Measurements from ENCODE around the gene RASAL3. TPM values are rescaled to one million over a fixed set of nuclear protein-coding genes. Genes with fewer than 3 reads are reported as not detected.
A peak's percentile ranks its signal among the peaks of the same experiment; 100 is the strongest.
"Not testable (repeated sequence)": the region's sequence is repeated elsewhere in the genome, so short reads cannot be mapped to it uniquely, and the experiment has no call there.

Gene RASAL3
- total RNA-seq, 1 experiment from 2014 or later: 1.1 TPM

- POLR2A ChIA-PET (ENCODE audit: low non-redundant PET): no interaction called here
- intact Hi-C loops (cut with micrococcal nuclease; ENCODE audit: unreplicated experiment): loop anchor here (5.0 to 10.0 kb wide), 2 partner anchors 90 to 153 kb away; partner anchors contain the start of gene CYP4F22
- Histone ChIP-seq H3K27ac (ENCODE audit: low read depth, low read length, poor library complexity, severe bottlenecking) (peak overlapping the region; percentile 94), H3K36me3 (ENCODE audit: insufficient read depth, low read length, poor library complexity, severe bottlenecking) (peaks cover 19% of the 10 kb centered on the region), H3K4me1 (ENCODE audit: insufficient read depth, low read length, poor library complexity, severe bottlenecking) (peaks cover 30% of the 10 kb centered on the region), H3K9me3 (ENCODE audit: low read depth, low read length, poor library complexity, severe bottlenecking) (no peaks in the 10 kb centered on the region), H3K4me3 (ENCODE audit: low read depth, low read length, poor library complexity, severe bottlenecking) (peak overlapping the region; percentile 80), H3K27me3 (replicated peaks; ENCODE audit: insufficient read depth, low read depth, low read length, poor library complexity) (no peaks in the 10 kb centered on the region)
- BruUV-seq (replicated peaks): TSS peak; percentile 35
- TF ChIP-seq EZH2 (IDR thresholded peaks at IDR 0.05; ENCODE audit: borderline replicate concordance, low read depth, low read length, poor library complexity, severe bottlenecking) (no peak), CTCF (conservative IDR thresholded peaks at IDR 0.05; ENCODE audit: low read depth, low read length) (no peak)
- DNase-seq (ENCODE audit: low spot score): no peak
- CTCF ChIA-PET: no interaction called here
Observed at GRCh38 chr19:15417699-15418098, 46.6 kb downstream of the RASAL3 start.

DNA sequence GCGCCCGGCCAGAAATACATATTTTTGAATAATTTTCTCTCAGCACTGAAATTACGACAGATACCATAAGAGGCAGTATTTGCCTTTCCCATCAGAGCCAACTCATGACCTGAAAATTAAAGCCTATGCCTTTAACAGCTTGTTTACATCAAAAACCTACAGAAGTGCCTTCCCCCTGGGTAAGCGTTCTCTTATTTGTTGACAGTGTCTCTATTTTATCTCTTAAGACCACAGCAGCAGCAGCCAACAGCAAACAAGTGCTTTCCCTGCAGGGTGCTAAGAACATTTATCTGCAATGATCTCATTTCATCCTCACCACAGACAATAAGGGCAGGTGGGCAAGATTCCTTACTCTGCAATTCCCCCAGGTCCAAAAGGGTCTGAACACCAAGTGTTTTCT is 51.5 kb downstream of the RASAL3 start:
- Histone ChIP-seq H3K27me3 (replicated peaks; ENCODE audit: insufficient read depth, low read depth, low read length, poor library complexity) (no peaks in the 10 kb centered on the region), H3K4me3 (ENCODE audit: low read depth, low read length, poor library complexity, severe bottlenecking) (no peak overlapping the region), H3K27ac (ENCODE audit: low read depth, low read length, poor library complexity, severe bottlenecking) (peak overlapping the region; percentile 3), H3K36me3 (ENCODE audit: insufficient read depth, low read length, poor library complexity, severe bottlenecking) (peaks cover 43% of the 10 kb centered on the region), H3K9me3 (ENCODE audit: low read depth, low read length, poor library complexity, severe bottlenecking) (no peaks in the 10 kb centered on the region), H3K4me1 (ENCODE audit: insufficient read depth, low read length, poor library complexity, severe bottlenecking) (peaks cover 14% of the 10 kb centered on the region)
- ChIA-PET CTCF (interaction anchor here (1.2 kb wide), 1 partner anchor 143 kb away, joined by 3 read pairs; no protein-coding TSS in a partner anchor), POLR2A (ENCODE audit: low non-redundant PET) (no interaction called here)
- TF ChIP-seq EZH2 (IDR thresholded peaks at IDR 0.05; ENCODE audit: borderline replicate concordance, low read depth, low read length, poor library complexity, severe bottlenecking) (no peak), CTCF (conservative IDR thresholded peaks at IDR 0.05; ENCODE audit: low read depth, low read length) (no peak)
- no TSS peak for BruUV-seq (replicated peaks)
- DNase-seq (ENCODE audit: low spot score): no peak
- intact Hi-C loops (cut with micrococcal nuclease; ENCODE audit: unreplicated experiment): loop anchor here (10.0 kb wide), 1 partner anchor 148 kb away; no protein-coding TSS in a partner anchor

DNA sequence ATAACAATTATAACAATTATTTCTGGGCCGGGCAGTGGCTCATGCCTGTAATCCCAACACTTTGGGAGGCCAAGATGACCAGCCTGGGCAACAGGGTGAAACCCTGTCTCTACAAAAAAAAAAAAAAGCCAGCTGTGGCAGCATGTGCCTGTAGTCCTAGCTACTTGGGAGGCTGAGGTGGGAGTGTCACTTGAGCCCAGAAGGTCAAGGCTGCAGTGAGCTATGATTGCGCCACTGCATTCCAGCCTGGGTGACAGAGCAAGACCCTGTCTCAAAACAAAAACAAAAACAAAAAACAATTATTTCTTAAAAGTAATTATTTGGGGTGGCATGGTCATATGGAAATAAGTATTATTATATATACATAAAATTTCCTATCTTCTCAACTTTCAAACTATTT is 53.0 kb downstream of the RASAL3 start:
- POLR2A ChIA-PET (ENCODE audit: low non-redundant PET): interaction anchor here (0.6 kb wide), 1 partner anchor 152 kb away, joined by 4 read pairs; no protein-coding TSS in a partner anchor
- H3K4me3 ChIP-seq (ENCODE audit: low read depth, low read length, poor library complexity, severe bottlenecking); H3K9me3 ChIP-seq (ENCODE audit: low read depth, low read length, poor library complexity, severe bottlenecking); H3K4me1 ChIP-seq (ENCODE audit: insufficient read depth, low read length, poor library complexity, severe bottlenecking); H3K27ac ChIP-seq (ENCODE audit: low read depth, low read length, poor library complexity, severe bottlenecking); DNase-seq (ENCODE audit: low spot score); CTCF ChIA-PET; BruUV-seq (replicated peaks); H3K27me3 ChIP-seq (replicated peaks; ENCODE audit: insufficient read depth, low read depth, low read length, poor library complexity): not testable (repeated sequence)
- intact Hi-C loops (cut with micrococcal nuclease; ENCODE audit: unreplicated experiment): loop anchor here (10.0 kb wide), 1 partner anchor 147 kb away; no protein-coding TSS in a partner anchor
- peaks cover 47% of the 10 kb centered on the region for H3K36me3 ChIP-seq (ENCODE audit: insufficient read depth, low read length, poor library complexity, severe bottlenecking)

- no peaks in the 10 kb centered on the region for H3K9me3 ChIP-seq (ENCODE audit: low read depth, low read length, poor library complexity, severe bottlenecking)
- peaks cover 4% of the 10 kb centered on the region for H3K4me1 ChIP-seq (ENCODE audit: insufficient read depth, low read length, poor library complexity, severe bottlenecking)
- peaks cover 61% of the 10 kb centered on the region for H3K36me3 ChIP-seq (ENCODE audit: insufficient read depth, low read length, poor library complexity, severe bottlenecking)
- H3K27me3 ChIP-seq (replicated peaks; ENCODE audit: insufficient read depth, low read depth, low read length, poor library complexity): no peaks in the 10 kb centered on the region
- DNase-seq (ENCODE audit: low spot score): no peak
- BruUV-seq (replicated peaks): no TSS peak
- peak overlapping the region; percentile 24 for H3K27ac ChIP-seq (ENCODE audit: low read depth, low read length, poor library complexity, severe bottlenecking)
- ChIA-PET POLR2A (ENCODE audit: low non-redundant PET) (no interaction called here), CTCF (no interaction called here)
- H3K4me3 ChIP-seq (ENCODE audit: low read depth, low read length, poor library complexity, severe bottlenecking): no peak overlapping the region
- TF ChIP-seq CTCF (conservative IDR thresholded peaks at IDR 0.05; ENCODE audit: low read depth, low read length): no peak
- intact Hi-C loops (cut with micrococcal nuclease; ENCODE audit: unreplicated experiment): no loop called here
Observed at GRCh38 chr19:15404780-15405211, 59.5 kb downstream of the RASAL3 start.

Data from A673 (cell line).